GM23338 (cell line): ENCODE results near the gene BNC2. TPM values are rescaled to one million over a fixed set of nuclear protein-coding genes. Genes with fewer than 3 reads are reported as not detected.

ENCODE experiments used
- ATAC-seq: fragments of 200-7000 bp; cut with Tn5 transposase; 3 replicates; pipeline ENCODE4 v1.9.1; 2020
- DNase-seq: peaks from one replicate; pipeline ENCODE4 v3.0.0-alpha.2; 2015; ENCODE audit warnings: low spot score
- H2AFZ ChIP-seq: fragments of 200-600 bp; sonication (generic); 2 replicates; pipeline ENCODE4 v1.8.0; 2016; ENCODE audit warnings: antibody characterized with exemption, mild to moderate bottlenecking, moderate library complexity
- H3F3A ChIP-seq: fragments of 200-600 bp; sonication (generic); replicated peaks from 2 replicates; pipeline ENCODE4 v1.8.0; 2017; ENCODE audit warnings: antibody characterized with exemption, mixed run types, low read depth
- H3K27ac ChIP-seq: fragments of 200-600 bp; sonication (generic); 2 replicates; pipeline ENCODE4 v1.6.1; 2016; ENCODE audit warnings: low read depth
- H3K27me3 ChIP-seq: fragments of 200-600 bp; sonication (generic); 2 replicates; pipeline ENCODE4 v1.8.0; 2016; ENCODE audit warnings: mild to moderate bottlenecking, mixed run types, moderate library complexity; ENCODE audit not compliant: insufficient read depth
- H3K36me3 ChIP-seq: fragments of 200-600 bp; sonication (generic); 2 replicates; pipeline ENCODE4 v1.8.0; 2016; ENCODE audit warnings: mild to moderate bottlenecking; ENCODE audit not compliant: insufficient read depth
- H3K4me1 ChIP-seq: fragments of 200-600 bp; sonication (generic); 2 replicates; pipeline ENCODE4 v1.8.0; 2016; ENCODE audit warnings: mild to moderate bottlenecking, moderate library complexity; ENCODE audit not compliant: insufficient read depth
- H3K4me2 ChIP-seq: fragments of 200-600 bp; sonication (generic); 2 replicates; pipeline ENCODE4 v1.7.1; 2017; ENCODE audit warnings: mixed run types
- H3K4me3 ChIP-seq: fragments of 200-600 bp; sonication (generic); 2 replicates; pipeline ENCODE4 v1.6.1; 2016; ENCODE audit warnings: mixed run types
- H3K79me2 ChIP-seq: fragments of 200-600 bp; sonication (generic); replicated peaks from 2 replicates; pipeline ENCODE4 v1.8.0; 2017; ENCODE audit warnings: mild to moderate bottlenecking; ENCODE audit not compliant: insufficient read depth
- H3K9me2 ChIP-seq: fragments of 200-600 bp; sonication (generic); 2 replicates; pipeline ENCODE4 v1.8.0; 2017; ENCODE audit not compliant: insufficient read depth
- H4K20me1 ChIP-seq: fragments of 200-600 bp; sonication (generic); replicated peaks from 2 replicates; pipeline ENCODE4 v1.8.0; 2017; ENCODE audit warnings: mild to moderate bottlenecking; ENCODE audit not compliant: insufficient read depth
- H3K27ac Mint-ChIP-seq: 2 replicates; pipeline ENCODE4 v1.8.0; 2020; ENCODE audit warnings: inconsistent platforms, mild to moderate bottlenecking, moderate library complexity, mixed read lengths
- H3K27me3 Mint-ChIP-seq: 3 replicates; pipeline ENCODE4 v1.8.0; 2022; ENCODE audit warnings: low read depth, mild to moderate bottlenecking, moderate library complexity, mixed read lengths, inconsistent platforms; ENCODE audit not compliant: insufficient read depth, poor library complexity
- H3K36me3 Mint-ChIP-seq: 3 replicates; pipeline ENCODE4 v1.8.0; 2021; ENCODE audit warnings: low read depth, mild to moderate bottlenecking, inconsistent platforms, moderate library complexity, mixed read lengths
- H3K4me1 Mint-ChIP-seq: 3 replicates; pipeline ENCODE4 v1.8.0; 2020; ENCODE audit warnings: mild to moderate bottlenecking, inconsistent platforms, mixed read lengths
- H3K4me3 Mint-ChIP-seq: 3 replicates; pipeline ENCODE4 v1.8.0; 2021; ENCODE audit warnings: moderate library complexity, mild to moderate bottlenecking, inconsistent platforms, mixed read lengths
- H3K9me3 Mint-ChIP-seq: 3 replicates; pipeline ENCODE4 v1.8.0; 2020; ENCODE audit warnings: moderate library complexity, mild to moderate bottlenecking, inconsistent platforms, mixed read lengths
- CREB1 ChIP-seq: fragments of 250-450 bp; sonication (Bioruptor Pico); IDR thresholded peaks from 2 replicates; pipeline ENCODE4 v1.5.0; 2020; ENCODE audit warnings: low read depth, mild to moderate bottlenecking, moderate library complexity
- CTCF ChIP-seq, 2 experiments: fragments of 200-600 bp in 1 of 2; sonication (generic) in 1 of 2; conservative IDR thresholded peaks; 2 replicates each; pipeline versions ENCODE4 v1.5.1 to v1.6.1; 2016 to 2017; ENCODE audit warnings: antibody characterized with exemption in 2 of 2, low read depth in 2 of 2, mild to moderate bottlenecking in 2 of 2, moderate library complexity in 1 of 2
- EZH2 ChIP-seq: fragments of 200-600 bp; sonication (generic); IDR thresholded peaks from one replicate; pipeline ENCODE4 v1.8.0; 2017; ENCODE audit warnings: antibody characterized with exemption, mild to moderate bottlenecking, low read depth; ENCODE audit not compliant: unreplicated experiment
- EZH2phosphoT487 ChIP-seq: fragments of 200-600 bp; sonication (generic); IDR thresholded peaks from one replicate; pipeline ENCODE4 v1.8.1; 2018; ENCODE audit warnings: antibody characterized with exemption; ENCODE audit not compliant: unreplicated experiment
- JUNB ChIP-seq: IDR thresholded peaks from one replicate; pipeline ENCODE4 v1.6.1; 2016; ENCODE audit warnings: antibody characterized with exemption; ENCODE audit not compliant: unreplicated experiment
- NANOG ChIP-seq: IDR thresholded peaks from 2 replicates; pipeline ENCODE4 v1.6.1; 2016; ENCODE audit warnings: antibody characterized with exemption, borderline replicate concordance
- POLR2AphosphoS5 ChIP-seq: IDR thresholded peaks from 2 replicates; pipeline ENCODE4 v1.6.1; 2016; ENCODE audit warnings: antibody characterized with exemption, low read depth
- REST ChIP-seq: IDR thresholded peaks from one replicate; pipeline ENCODE4 v1.6.1; 2018; ENCODE audit warnings: antibody characterized with exemption; ENCODE audit not compliant: unreplicated experiment
- STAT1 ChIP-seq: IDR thresholded peaks from one replicate; pipeline ENCODE4 v1.6.1; 2016; ENCODE audit warnings: antibody characterized with exemption; ENCODE audit not compliant: unreplicated experiment
- ZNF114 ChIP-seq: fragments of 250-450 bp; sonication (Bioruptor Pico); IDR thresholded peaks from 2 replicates; pipeline ENCODE4 v1.5.0; 2020; ENCODE audit warnings: mild to moderate bottlenecking, moderate library complexity
- ZNF331 ChIP-seq: fragments of 250-450 bp; sonication (Bioruptor Pico); IDR thresholded peaks from 2 replicates; pipeline ENCODE4 v1.5.0; 2020; ENCODE audit warnings: low read depth, mild to moderate bottlenecking, moderate library complexity
- ZNF462 ChIP-seq: fragments of 250-450 bp; sonication (Bioruptor Pico); IDR thresholded peaks from 2 replicates; pipeline ENCODE4 v1.5.0; 2020; ENCODE audit warnings: mild to moderate bottlenecking, moderate library complexity
- polyA plus RNA-seq: library from polyadenylated mRNA; unstranded; fragments of >200 nt; fragmentation: Nextera tagmentation; extraction: Ambion mirVana; gene quantifications from 2 replicates; pipeline ENCODE4 v1.2.1, GENCODE V29; 2016
- total RNA-seq: library from RNA; depleted of rRNA; stranded (reverse); fragments of >200 nt; shearing (Covaris generic); gene quantifications from 2 replicates; pipeline ENCODE4 v1.2.3, GENCODE V29; 2014
- TF ChIP-seq, protein P1 (sequence below): IDR thresholded peaks from 2 replicates; pipeline ENCODE4 v1.6.1; 2016; ENCODE audit warnings: antibody characterized with exemption

Gene BNC2
- total and polyA plus RNA-seq, 2 experiments from 2014 or later = 12.7 to 13.2 TPM

GRCh38 chr9:16530669-16531642 lies 339.5 kb downstream of the BNC2 start:
- no peak overlapping the region for H2AFZ ChIP-seq
- TF ChIP-seq NANOG = no peak
- TF ChIP-seq POLR2AphosphoS5 = no peak
- no peak for TF ChIP-seq ZNF462 (CRISPR knock-in tag)
- no peak for TF ChIP-seq JUNB
- TF ChIP-seq, protein P1, sequence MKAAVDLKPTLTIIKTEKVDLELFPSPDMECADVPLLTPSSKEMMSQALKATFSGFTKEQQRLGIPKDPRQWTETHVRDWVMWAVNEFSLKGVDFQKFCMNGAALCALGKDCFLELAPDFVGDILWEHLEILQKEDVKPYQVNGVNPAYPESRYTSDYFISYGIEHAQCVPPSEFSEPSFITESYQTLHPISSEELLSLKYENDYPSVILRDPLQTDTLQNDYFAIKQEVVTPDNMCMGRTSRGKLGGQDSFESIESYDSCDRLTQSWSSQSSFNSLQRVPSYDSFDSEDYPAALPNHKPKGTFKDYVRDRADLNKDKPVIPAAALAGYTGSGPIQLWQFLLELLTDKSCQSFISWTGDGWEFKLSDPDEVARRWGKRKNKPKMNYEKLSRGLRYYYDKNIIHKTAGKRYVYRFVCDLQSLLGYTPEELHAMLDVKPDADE = no peak
- no peak for TF ChIP-seq ZNF331 (CRISPR knock-in tag)
- no peak for TF ChIP-seq STAT1
- TF ChIP-seq CREB1 (CRISPR knock-in tag) = no peak
- TF ChIP-seq ZNF114 = no peak
- TF ChIP-seq EZH2phosphoT487 = no peak
- TF ChIP-seq EZH2 = no peak
- TF ChIP-seq CTCF (conservative IDR thresholded peaks at IDR 0.05; ENCODE audit: low read depth in 2 of 2) = no peak
- TF ChIP-seq REST = no peak

More at GRCh38 chr9:16530669-16531642, 339.5 kb downstream of the BNC2 start:
- Histone ChIP-seq H3K4me2 (no peak overlapping the region), H4K20me1 (no peaks in the 10 kb centered on the region), H3K36me3 (no peaks in the 10 kb centered on the region), H3K4me1 (no peaks in the 10 kb centered on the region; the same call in 1 of the 2 replicates), H3K4me3 (no peak overlapping the region), H3K79me2 (no peaks in the 10 kb centered on the region), H3K27ac (0 out of 2 replicates have a peak overlapping the region, but pooled peaks have one; percentile 1), H3K9me2 (no peaks in the 10 kb centered on the region), H3F3A (no peaks in the 10 kb centered on the region), H3K27me3 (no peaks in the 10 kb centered on the region)
- Mint-ChIP-seq H3K27ac (0 out of 2 replicates have a peak overlapping the region, but pooled peaks have one; percentile 14), H3K4me3 (no peak overlapping the region), H3K4me1 (peaks cover 29% of the 10 kb centered on the region), H3K9me3 (no peaks in the 10 kb centered on the region), H3K27me3 (no peaks in the 10 kb centered on the region), H3K36me3 (no peaks in the 10 kb centered on the region)
- peak; percentile 71 for ATAC-seq
- peak; percentile 30 for DNase-seq
